ENCODE data around the gene RNF222. TPM values are rescaled to one million over a fixed set of nuclear protein-coding genes. Genes with fewer than 3 reads are reported as not detected.
"Not testable (repeated sequence)": the region's sequence is repeated elsewhere in the genome, so short reads cannot be mapped to it uniquely, and the experiment has no call there.

Gene RNF222
- total and polyA plus RNA-seq, 4 donors = not detected

DNA sequence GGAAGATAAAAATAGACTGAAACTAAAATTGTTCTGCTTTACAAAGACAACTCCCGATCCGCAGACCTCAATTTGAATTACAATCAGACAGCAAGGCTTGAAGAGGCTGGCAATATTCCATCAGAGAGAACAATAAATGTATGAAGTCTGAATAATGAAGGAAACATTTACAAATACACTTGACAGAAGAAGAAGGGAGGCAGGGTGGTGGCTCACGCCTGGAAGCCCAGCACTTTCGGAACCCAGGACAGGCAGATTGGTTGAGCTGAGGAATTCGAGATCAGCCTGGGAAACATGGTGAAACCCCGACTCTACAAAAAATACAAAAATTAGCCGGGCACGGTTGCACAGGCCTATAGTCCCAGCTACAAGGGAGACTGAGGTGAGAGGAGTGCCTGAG, 43.4 kb downstream of the RNF222 start:
- WGBS, 2 donors = 61 to 70% methylated on average over 8 of the region's 8 CpGs
- Histone ChIP-seq H3K27ac (ENCODE audit: low read depth in 1 of 2, low read length in 1 of 2) (no peak overlapping the region), H3K4me1 (ENCODE audit: control insufficient read depth in 5 of 5, insufficient read depth in 5 of 5, low read length in 5 of 5) (peaks cover 0 to 3% (median 0%) of the 10 kb centered on the region in 5 donors), H3K4me3 (no peak overlapping the region), H3K27me3 (ENCODE audit: control insufficient read depth in 3 of 3, insufficient read depth in 3 of 3, low read length in 2 of 3) (no peaks in the 10 kb centered on the region), H3K36me3 (ENCODE audit: control insufficient read depth in 4 of 4, insufficient read depth in 4 of 4, low read length in 4 of 4) (no peaks in the 10 kb centered on the region), H3K9ac (ENCODE audit: insufficient read depth in 1 of 2, low read length in 2 of 2) (no peak overlapping the region), H3K9me3 (ENCODE audit: control insufficient read depth in 4 of 4, insufficient read depth in 3 of 4, low read length in 3 of 4) (no peaks in the 10 kb centered on the region)
- no peak for DNase-seq
- TF ChIP-seq, protein P1, sequence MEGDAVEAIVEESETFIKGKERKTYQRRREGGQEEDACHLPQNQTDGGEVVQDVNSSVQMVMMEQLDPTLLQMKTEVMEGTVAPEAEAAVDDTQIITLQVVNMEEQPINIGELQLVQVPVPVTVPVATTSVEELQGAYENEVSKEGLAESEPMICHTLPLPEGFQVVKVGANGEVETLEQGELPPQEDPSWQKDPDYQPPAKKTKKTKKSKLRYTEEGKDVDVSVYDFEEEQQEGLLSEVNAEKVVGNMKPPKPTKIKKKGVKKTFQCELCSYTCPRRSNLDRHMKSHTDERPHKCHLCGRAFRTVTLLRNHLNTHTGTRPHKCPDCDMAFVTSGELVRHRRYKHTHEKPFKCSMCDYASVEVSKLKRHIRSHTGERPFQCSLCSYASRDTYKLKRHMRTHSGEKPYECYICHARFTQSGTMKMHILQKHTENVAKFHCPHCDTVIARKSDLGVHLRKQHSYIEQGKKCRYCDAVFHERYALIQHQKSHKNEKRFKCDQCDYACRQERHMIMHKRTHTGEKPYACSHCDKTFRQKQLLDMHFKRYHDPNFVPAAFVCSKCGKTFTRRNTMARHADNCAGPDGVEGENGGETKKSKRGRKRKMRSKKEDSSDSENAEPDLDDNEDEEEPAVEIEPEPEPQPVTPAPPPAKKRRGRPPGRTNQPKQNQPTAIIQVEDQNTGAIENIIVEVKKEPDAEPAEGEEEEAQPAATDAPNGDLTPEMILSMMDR (IDR thresholded peaks at IDR 0.05; ENCODE audit: control extremely low read depth, extremely low read depth) = no peak
- ATAC-seq (ENCODE audit: insufficient read depth, low FRiP score) = no peak

DNA sequence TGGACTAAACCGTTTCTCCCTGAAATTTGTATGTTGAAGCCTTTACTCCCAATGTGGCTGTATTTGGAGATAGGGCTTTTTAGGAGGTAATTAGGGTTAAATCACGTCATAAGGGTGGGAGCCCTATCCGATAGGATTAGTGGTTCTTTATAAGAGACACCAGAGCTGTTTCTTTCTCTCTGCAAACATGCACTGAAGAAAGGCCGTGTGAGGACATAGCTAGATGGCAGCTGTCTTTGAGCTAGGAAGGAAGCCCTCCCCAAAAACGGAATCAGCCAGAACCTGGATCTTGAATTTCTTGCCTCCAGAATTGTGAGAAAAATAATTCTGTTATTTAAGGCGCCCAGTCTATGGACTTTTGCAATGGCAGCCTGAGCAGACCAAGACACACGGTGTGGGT, 43.9 kb downstream of the RNF222 start:
- WGBS, 2 donors = 66 to 73% methylated on average over 7 of the region's 7 CpGs
- H3K27me3 ChIP-seq (ENCODE audit: control insufficient read depth in 3 of 3, insufficient read depth in 3 of 3, low read length in 2 of 3) = no peaks in the 10 kb centered on the region
- no peak for ATAC-seq (ENCODE audit: insufficient read depth, low FRiP score)

DNA sequence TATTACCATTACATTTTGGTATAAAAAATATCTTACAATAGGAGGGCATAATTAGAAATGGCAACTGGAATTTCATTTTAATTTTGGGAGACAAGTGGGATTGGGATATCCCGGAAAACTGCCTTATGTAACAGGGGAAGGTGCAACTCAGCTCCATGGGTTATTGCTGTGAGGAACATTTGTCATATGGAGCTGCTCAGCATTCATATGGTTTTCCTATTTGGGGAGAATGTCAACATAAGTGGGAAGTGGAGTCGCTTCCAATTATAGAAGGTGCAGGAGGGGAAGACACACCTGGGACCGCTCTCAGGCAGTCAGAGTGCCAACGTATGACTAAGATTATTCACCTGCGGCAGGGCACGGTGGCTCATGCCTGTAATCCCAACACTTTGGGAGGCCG, 47.3 kb downstream of the RNF222 start:
- no peak overlapping the region for H3K27ac ChIP-seq (ENCODE audit: low read depth in 1 of 2, low read length in 1 of 2)
- no peak overlapping the region for H3K4me3 ChIP-seq
- H3K27me3 ChIP-seq (ENCODE audit: control insufficient read depth in 3 of 3, insufficient read depth in 3 of 3, low read length in 2 of 3) = peaks cover 0 to 4% (median 0%) of the 10 kb centered on the region in 3 donors
- 88 to 90% methylated on average over 7 of the region's 7 CpGs for WGBS, 2 donors
- TF ChIP-seq, protein P1 (IDR thresholded peaks at IDR 0.05; ENCODE audit: control extremely low read depth, extremely low read depth) = no peak
- H3K4me1 ChIP-seq (ENCODE audit: control insufficient read depth in 5 of 5, insufficient read depth in 5 of 5, low read length in 5 of 5) = peaks cover 0 to 8% (median 0%) of the 10 kb centered on the region in 5 donors
- no peak overlapping the region for H3K9ac ChIP-seq (ENCODE audit: insufficient read depth in 1 of 2, low read length in 2 of 2)
- DNase-seq (no peak), ATAC-seq (ENCODE audit: insufficient read depth, low FRiP score) (no peak)
- H3K9me3 ChIP-seq (ENCODE audit: control insufficient read depth in 4 of 4, insufficient read depth in 3 of 4, low read length in 3 of 4) = no peaks in the 10 kb centered on the region
- no peaks in the 10 kb centered on the region for H3K36me3 ChIP-seq (ENCODE audit: control insufficient read depth in 4 of 4, insufficient read depth in 4 of 4, low read length in 4 of 4)

More for the DNA sequence above, 43.9 kb downstream of the RNF222 start:
- H3K9me3 ChIP-seq (ENCODE audit: control insufficient read depth in 4 of 4, insufficient read depth in 3 of 4, low read length in 3 of 4) = no peaks in the 10 kb centered on the region
- no peak overlapping the region for H3K4me3 ChIP-seq
- TF ChIP-seq, protein P1 (IDR thresholded peaks at IDR 0.05; ENCODE audit: control extremely low read depth, extremely low read depth) = no peak
- no peak overlapping the region for H3K9ac ChIP-seq (ENCODE audit: insufficient read depth in 1 of 2, low read length in 2 of 2)
- no peaks in the 10 kb centered on the region for H3K36me3 ChIP-seq (ENCODE audit: control insufficient read depth in 4 of 4, insufficient read depth in 4 of 4, low read length in 4 of 4)
- H3K27ac ChIP-seq (ENCODE audit: low read depth in 1 of 2, low read length in 1 of 2) = no peak overlapping the region
- H3K4me1 ChIP-seq (ENCODE audit: control insufficient read depth in 5 of 5, insufficient read depth in 5 of 5, low read length in 5 of 5) = peaks cover 0 to 1% (median 0%) of the 10 kb centered on the region in 5 donors
- DNase-seq = no peak

DNA sequence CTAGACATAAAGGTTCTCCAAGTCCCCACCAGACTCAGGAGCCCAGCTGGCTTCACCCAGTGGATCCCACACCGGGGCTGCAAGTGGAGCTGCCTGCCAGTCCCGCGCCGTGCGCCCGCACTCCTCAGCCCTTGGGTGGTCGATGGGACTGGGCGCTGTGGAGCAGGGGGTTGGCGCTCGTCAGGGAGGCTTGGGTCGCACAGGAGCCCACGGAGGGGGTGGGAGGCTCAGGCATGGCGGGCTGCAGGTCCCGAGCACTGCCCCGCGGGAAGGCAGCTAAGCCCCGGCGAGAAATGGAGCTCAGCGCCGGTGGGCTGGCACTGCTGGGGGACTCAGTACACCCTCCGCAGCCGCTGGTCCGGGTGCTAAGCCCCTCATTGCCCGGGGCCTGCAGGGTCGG, 50.6 kb downstream of the RNF222 start:
- WGBS, 2 donors = 60 to 65% methylated on average over 12 to 25 of the region's 25 CpGs
- not testable (repeated sequence) for H3K27ac ChIP-seq (ENCODE audit: low read depth in 1 of 2, low read length in 1 of 2); DNase-seq; H3K4me1 ChIP-seq (ENCODE audit: control insufficient read depth in 5 of 5, insufficient read depth in 5 of 5, low read length in 5 of 5); H3K9me3 ChIP-seq (ENCODE audit: control insufficient read depth in 4 of 4, insufficient read depth in 3 of 4, low read length in 3 of 4); H3K36me3 ChIP-seq (ENCODE audit: control insufficient read depth in 4 of 4, insufficient read depth in 4 of 4, low read length in 4 of 4); H3K4me3 ChIP-seq; ATAC-seq (ENCODE audit: insufficient read depth, low FRiP score); H3K9ac ChIP-seq (ENCODE audit: insufficient read depth in 1 of 2, low read length in 2 of 2); H3K27me3 ChIP-seq (ENCODE audit: control insufficient read depth in 3 of 3, insufficient read depth in 3 of 3, low read length in 2 of 3)

Measured in lung (tissue), 12 donors.